Measurements from ENCODE around the gene ENOX1. TPM values are rescaled to one million over a fixed set of nuclear protein-coding genes. Genes with fewer than 3 reads are reported as not detected.

The ENOX1 gene
- total RNA-seq, 1 donor from 2014 or later, result 1.1 TPM

GRCh38 chr13:43269037-43269481, 517.7 kb downstream of the ENOX1 start:
- peaks cover 8% of the 10 kb centered on the region for H3F3A ChIP-seq (ENCODE audit: low read depth)
- TF ChIP-seq CTCF (IDR thresholded peaks at IDR 0.05), result no peak
- no peak for TF ChIP-seq EZH2 (IDR thresholded peaks at IDR 0.05)
- TF ChIP-seq EZH2phosphoT487 (IDR thresholded peaks at IDR 0.05), result no peak
- H3K4me1 ChIP-seq, result peaks cover 24% of the 10 kb centered on the region
- H3K4me2 ChIP-seq, result no peak overlapping the region
- H2AFZ ChIP-seq (replicated peaks), result no peak overlapping the region
- H3K27ac Mint-ChIP-seq, result peak overlapping the region; percentile 43
- no peak overlapping the region for H3K27ac ChIP-seq
- no peaks in the 10 kb centered on the region for H3K9me3 Mint-ChIP-seq
- no peaks in the 10 kb centered on the region for H3K27me3 ChIP-seq
- H3K9ac ChIP-seq, result no peak overlapping the region
- no peak overlapping the region for H3K4me3 Mint-ChIP-seq
- no peaks in the 10 kb centered on the region for H3K36me3 ChIP-seq
- no peaks in the 10 kb centered on the region for H3K79me2 ChIP-seq (ENCODE audit: low read depth)
- peaks cover 38% of the 10 kb centered on the region for H3K4me1 Mint-ChIP-seq
- H3K4me3 ChIP-seq, result no peak overlapping the region
- no peaks in the 10 kb centered on the region for H3K36me3 Mint-ChIP-seq
- no peaks in the 10 kb centered on the region for H3K27me3 Mint-ChIP-seq (ENCODE audit: insufficient read depth, low read depth)
- no peaks in the 10 kb centered on the region for H3K9me3 ChIP-seq (ENCODE audit: low read depth)
- no peak for DNase-seq (ENCODE audit: low spot score)
- H4K20me1 ChIP-seq (ENCODE audit: low read depth), result no peaks in the 10 kb centered on the region

- peaks cover 38% of the 10 kb centered on the region for H3K4me1 Mint-ChIP-seq
- no peak for TF ChIP-seq EZH2 (IDR thresholded peaks at IDR 0.05)
- TF ChIP-seq CTCF (IDR thresholded peaks at IDR 0.05), result no peak
- no peak for TF ChIP-seq EZH2phosphoT487 (IDR thresholded peaks at IDR 0.05)
- peak; percentile 6 for DNase-seq (ENCODE audit: low spot score)
- H3K4me2 ChIP-seq, result no peak overlapping the region
- H2AFZ ChIP-seq (replicated peaks), result no peak overlapping the region
- H3K36me3 Mint-ChIP-seq, result no peaks in the 10 kb centered on the region
- no peaks in the 10 kb centered on the region for H3K9me3 Mint-ChIP-seq
- H3K9me3 ChIP-seq (ENCODE audit: low read depth), result no peaks in the 10 kb centered on the region
- peak overlapping the region; percentile 43 for H3K27ac Mint-ChIP-seq
- H3K27ac ChIP-seq, result no peak overlapping the region
- H3K27me3 Mint-ChIP-seq (ENCODE audit: insufficient read depth, low read depth), result no peaks in the 10 kb centered on the region
- H3K4me3 Mint-ChIP-seq, result no peak overlapping the region
- H4K20me1 ChIP-seq (ENCODE audit: low read depth), result no peaks in the 10 kb centered on the region
- H3K4me1 ChIP-seq, result peaks cover 24% of the 10 kb centered on the region
- no peak overlapping the region for H3K9ac ChIP-seq
- H3K36me3 ChIP-seq, result no peaks in the 10 kb centered on the region
- H3K79me2 ChIP-seq (ENCODE audit: low read depth), result no peaks in the 10 kb centered on the region
- no peaks in the 10 kb centered on the region for H3K27me3 ChIP-seq
- no peak overlapping the region for H3K4me3 ChIP-seq
- H3F3A ChIP-seq (ENCODE audit: low read depth), result peaks cover 8% of the 10 kb centered on the region
Measured at GRCh38 chr13:43268632-43269031, 518.1 kb downstream of the ENOX1 start.

- no peak overlapping the region for H3K4me3 Mint-ChIP-seq
- Histone ChIP-seq H2AFZ (replicated peaks) (no peak overlapping the region), H3K9me3 (ENCODE audit: low read depth) (no peaks in the 10 kb centered on the region), H3K4me1 (peaks cover 24% of the 10 kb centered on the region), H3K79me2 (ENCODE audit: low read depth) (no peaks in the 10 kb centered on the region), H3K4me2 (no peak overlapping the region), H3K36me3 (no peaks in the 10 kb centered on the region), H3K4me3 (no peak overlapping the region), H3K27ac (no peak overlapping the region), H4K20me1 (ENCODE audit: low read depth) (no peaks in the 10 kb centered on the region), H3K9ac (no peak overlapping the region), H3K27me3 (no peaks in the 10 kb centered on the region), H3F3A (ENCODE audit: low read depth) (peaks cover 8% of the 10 kb centered on the region)
- peak overlapping the region; percentile 11 for H3K27ac Mint-ChIP-seq
- H3K9me3 Mint-ChIP-seq, result no peaks in the 10 kb centered on the region
- DNase-seq (ENCODE audit: low spot score), result no peak
- no peaks in the 10 kb centered on the region for H3K27me3 Mint-ChIP-seq (ENCODE audit: insufficient read depth, low read depth)
- H3K4me1 Mint-ChIP-seq, result peaks cover 36% of the 10 kb centered on the region
- H3K36me3 Mint-ChIP-seq, result no peaks in the 10 kb centered on the region
- no peak for TF ChIP-seq EZH2 (IDR thresholded peaks at IDR 0.05)
- TF ChIP-seq EZH2phosphoT487 (IDR thresholded peaks at IDR 0.05), result no peak
- TF ChIP-seq CTCF (IDR thresholded peaks at IDR 0.05), result no peak
Measured at GRCh38 chr13:43267916-43268315, 518.9 kb downstream of the ENOX1 start.
